ENCODE measurements around the gene ASB7.

DNA sequence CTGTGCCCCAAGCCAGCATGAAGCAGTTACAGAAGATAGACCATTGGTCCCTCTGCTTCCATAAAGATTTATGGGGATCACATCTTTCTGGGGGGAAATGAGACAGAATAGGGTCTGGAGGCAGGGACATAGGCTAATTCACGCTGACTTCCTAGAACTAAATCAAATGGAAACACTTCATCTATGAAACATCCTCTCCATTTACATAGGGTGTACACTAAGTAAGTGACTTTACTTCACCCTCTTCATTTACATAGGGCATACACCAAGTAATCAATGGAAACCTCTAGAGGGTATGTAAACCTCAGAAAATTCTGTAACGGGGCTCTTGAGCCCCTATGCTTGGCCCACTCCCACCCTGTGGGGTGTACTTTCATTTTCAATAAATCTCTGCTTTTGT is 10.6 kb upstream of the ASB7 start:
- TF ChIP-seq FOXK2 (IDR thresholded peaks at IDR 0.05) (no peak), LEF1 (IDR thresholded peaks at IDR 0.05; ENCODE audit: borderline replicate concordance) (no peak), SP1 (IDR thresholded peaks at IDR 0.05) (no peak), BHLHE40 (IDR thresholded peaks at IDR 0.05; ENCODE audit: borderline replicate concordance) (no peak), FOXM1 (IDR thresholded peaks at IDR 0.05; ENCODE audit: borderline replicate concordance) (no peak), HDGF (IDR thresholded peaks at IDR 0.05; ENCODE audit: borderline replicate concordance) (no peak), PKNOX1 (IDR thresholded peaks at IDR 0.05) (no peak), SUZ12 (IDR thresholded peaks at IDR 0.05) (no peak), ELF4 (IDR thresholded peaks at IDR 0.05) (no peak), L3MBTL2 (conservative IDR thresholded peaks at IDR 0.05) (no peak), FOXA1 (IDR thresholded peaks at IDR 0.05) (no peak), ARNT (IDR thresholded peaks at IDR 0.05) (no peak)
